ENCODE results near the gene CPZ. TPM values are rescaled to one million over a fixed set of nuclear protein-coding genes. Genes with fewer than 3 reads are reported as not detected.

Gene CPZ
- total RNA-seq, 1 donor from 2014 or later: 3.5 TPM

GRCh38 chr4:8545439-8545765 is 47.2 kb upstream of the CPZ start:
- Histone ChIP-seq H3K27me3 (no peaks in the 10 kb centered on the region), H3K4me3 (no peak overlapping the region), H3K4me1 (no peaks in the 10 kb centered on the region), H3K36me3 (no peaks in the 10 kb centered on the region), H3K9me3 (no peaks in the 10 kb centered on the region), H3K27ac (no peak overlapping the region)
- peak in 1 of 2 donors; percentile 16 for DNase-seq (ENCODE audit: low spot score in 2 of 2)
- intact Hi-C loops (cut with DNase I): no loop called here
- no peak for TF ChIP-seq CTCF (IDR thresholded peaks at IDR 0.05)

GRCh38 chr4:8546766-8547107 is 45.8 kb upstream of the CPZ start:
- H3K27ac ChIP-seq: no peak overlapping the region
- no peaks in the 10 kb centered on the region for H3K36me3 ChIP-seq
- H3K9me3 ChIP-seq: no peaks in the 10 kb centered on the region
- intact Hi-C loops (cut with DNase I): loop anchor here (2.0 kb wide), 1 partner anchor 78 kb away; no protein-coding TSS in a partner anchor
- H3K4me3 ChIP-seq: no peak overlapping the region
- DNase-seq (ENCODE audit: low spot score in 2 of 2): no peak
- H3K27me3 ChIP-seq: no peaks in the 10 kb centered on the region
- no peaks in the 10 kb centered on the region for H3K4me1 ChIP-seq
- no peak for TF ChIP-seq CTCF (IDR thresholded peaks at IDR 0.05)

GRCh38 chr4:8547108-8547911 is 45.3 kb upstream of the CPZ start:
- no peak overlapping the region for H3K4me3 ChIP-seq
- no peak overlapping the region for H3K27ac ChIP-seq
- H3K9me3 ChIP-seq: no peaks in the 10 kb centered on the region
- intact Hi-C loops (cut with DNase I): loop anchor here (2.0 kb wide), 1 partner anchor 79 kb away; no protein-coding TSS in a partner anchor
- no peaks in the 10 kb centered on the region for H3K27me3 ChIP-seq
- no peaks in the 10 kb centered on the region for H3K4me1 ChIP-seq
- no peaks in the 10 kb centered on the region for H3K36me3 ChIP-seq
- TF ChIP-seq CTCF (IDR thresholded peaks at IDR 0.05): peak in 1 of 3 experiments; percentile 26
- DNase-seq (ENCODE audit: low spot score in 2 of 2): no peak

- no peaks in the 10 kb centered on the region for H3K36me3 ChIP-seq
- H3K4me1 ChIP-seq: no peaks in the 10 kb centered on the region
- peak in 1 of 2 donors; percentile 50 for DNase-seq (ENCODE audit: low spot score in 2 of 2)
- no peak for TF ChIP-seq CTCF (IDR thresholded peaks at IDR 0.05)
- no peak overlapping the region for H3K27ac ChIP-seq
- H3K27me3 ChIP-seq: no peaks in the 10 kb centered on the region
- H3K4me3 ChIP-seq: no peak overlapping the region
- intact Hi-C loops (cut with DNase I): loop anchor here (2.0 kb wide), 1 partner anchor 79 kb away; no protein-coding TSS in a partner anchor
- no peaks in the 10 kb centered on the region for H3K9me3 ChIP-seq
Observed at GRCh38 chr4:8547912-8548730, 44.4 kb upstream of the CPZ start.

- Histone ChIP-seq H3K4me1 (no peaks in the 10 kb centered on the region), H3K27me3 (no peaks in the 10 kb centered on the region), H3K4me3 (no peak overlapping the region), H3K36me3 (no peaks in the 10 kb centered on the region), H3K27ac (no peak overlapping the region), H3K9me3 (no peaks in the 10 kb centered on the region)
- intact Hi-C loops (cut with DNase I): no loop called here
- DNase-seq (ENCODE audit: low spot score in 2 of 2): peak in 1 of 2 donors; percentile 28
- no peak for TF ChIP-seq CTCF (IDR thresholded peaks at IDR 0.05)
Observed at GRCh38 chr4:8548731-8549351, 43.7 kb upstream of the CPZ start.

All from ascending aorta (tissue), 2 donors.